Left cardiac atrium (tissue), 4 donors: ENCODE measurements around the gene NR6A1. TPM values are rescaled to one million over a fixed set of nuclear protein-coding genes. Genes with fewer than 3 reads are reported as not detected.

Experiments
- ATAC-seq, 2 donors: fragments of 200-7000 bp; cut with Tn5 transposase; one replicate each; pipeline ENCODE4 v1.9.1; 2020; ENCODE audit warnings: mild to moderate bottlenecking in 2 of 2, moderate library complexity in 2 of 2
- DNase-seq: peaks from one replicate; pipeline ENCODE4 v3.0.0-alpha.2; 2020
- intact Hi-C, 2 donors: fragments of 100-400 bp; cut with DNase I; formaldehyde crosslinking; loops; one replicate each; pipeline versions ENCODE4 v1.14.1 to v1.15.1; 2022 to 2023
- total RNA-seq, 2 donors: library from RNA; stranded (reverse); fragmentation: NEBNext Ultra II Directional; extraction: Animal tissue kit (Norgen Biotek cat#: 25700); gene quantifications; one replicate each; pipeline ENCODE4 v1.2.1, GENCODE V29; 2021
- donor health status: DM: no; HTN: yes; CAD: no.
- donor health status: DM: no; HTN: yes; CAD: no; lungs with severe emphysema.
- donor health status: DM: yes; HTN: yes; CAD: no.
- donor health status: Dilated cardiomyopathy.

Gene NR6A1
- total RNA-seq, 2 donors from 2014 or later: 1.2 to 1.3 TPM

- peak in 1 of 2 donors; percentile 44 for ATAC-seq
- DNase-seq: no peak
- intact Hi-C loops: no loop called here
Observed at GRCh38 chr9:124527781-124528180, 243.3 kb downstream of the NR6A1 start.

- intact Hi-C loops: no loop called here
- ATAC-seq (peak; percentile 81 to 86), DNase-seq (no peak)
Observed at GRCh38 chr9:124526174-124526573, 244.9 kb downstream of the NR6A1 start.

DNA sequence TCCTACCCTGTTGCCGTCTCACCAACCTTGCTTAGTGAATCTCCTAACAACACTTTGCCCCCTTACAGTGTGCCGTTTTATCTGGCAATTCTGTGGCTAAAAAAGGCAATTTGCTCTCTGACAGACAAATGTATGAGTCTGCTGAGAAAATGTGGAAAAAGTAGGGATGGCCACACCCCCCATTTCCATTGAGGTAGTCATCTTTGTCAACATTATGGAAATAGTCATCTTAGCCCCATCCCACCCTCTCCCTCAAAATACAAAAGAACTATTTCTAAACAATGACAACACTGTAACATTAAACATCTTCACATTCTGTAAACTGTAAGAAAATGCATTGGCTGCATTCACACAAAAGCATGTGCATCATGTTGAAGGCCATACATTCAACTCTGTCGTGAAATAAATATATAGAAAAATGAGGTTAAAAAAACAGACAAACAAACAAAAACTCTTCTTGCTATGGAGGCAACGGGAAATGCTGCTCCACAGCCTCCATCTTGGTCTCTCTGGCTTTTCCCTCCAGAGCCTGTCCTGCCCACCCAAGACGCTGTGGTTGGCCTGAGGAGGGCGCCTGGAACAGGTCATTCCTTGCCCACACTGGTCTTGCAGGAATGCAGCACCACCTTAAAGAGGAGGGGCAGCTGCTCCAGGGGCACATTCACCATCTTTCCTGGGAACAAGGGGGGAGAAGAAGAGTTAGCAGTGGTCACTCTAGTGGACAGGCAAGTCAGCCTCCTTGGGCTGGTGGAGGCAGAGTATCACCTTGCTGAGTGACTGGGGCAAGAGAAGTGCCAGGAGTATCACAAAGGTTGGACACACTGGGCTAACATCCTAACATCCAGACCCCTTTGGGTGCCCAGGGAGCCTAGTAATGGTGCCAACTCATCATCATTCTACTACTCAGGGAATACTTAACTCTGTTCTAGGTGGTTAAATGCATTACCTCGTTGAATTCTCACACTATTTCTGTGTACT, 248.7 kb downstream of the NR6A1 start:
- no peak for ATAC-seq
- DNase-seq: no peak
- intact Hi-C loops: no loop called here

DNA sequence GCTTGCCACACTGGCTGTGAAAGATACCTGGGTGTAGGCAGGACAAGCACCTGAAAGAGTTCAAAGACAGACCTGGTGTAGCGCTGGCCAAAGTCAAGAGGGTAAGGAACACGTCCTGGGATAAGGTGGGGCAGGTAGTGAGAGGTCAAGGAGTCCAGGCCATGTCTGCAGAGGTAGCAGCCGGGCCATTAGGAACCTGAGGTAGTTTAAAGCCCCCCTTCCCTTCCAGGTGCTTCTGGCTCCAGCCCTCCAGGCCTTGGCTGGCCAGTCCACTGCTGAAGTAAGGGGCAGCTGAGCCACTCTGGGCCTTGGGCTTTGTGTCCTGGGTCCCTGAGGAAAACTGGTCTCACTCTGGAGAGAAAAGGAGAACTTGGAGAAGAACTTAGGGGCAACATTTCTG, 250.0 kb downstream of the NR6A1 start:
- intact Hi-C loops: no loop called here
- DNase-seq: no peak
- ATAC-seq: no peak

DNA sequence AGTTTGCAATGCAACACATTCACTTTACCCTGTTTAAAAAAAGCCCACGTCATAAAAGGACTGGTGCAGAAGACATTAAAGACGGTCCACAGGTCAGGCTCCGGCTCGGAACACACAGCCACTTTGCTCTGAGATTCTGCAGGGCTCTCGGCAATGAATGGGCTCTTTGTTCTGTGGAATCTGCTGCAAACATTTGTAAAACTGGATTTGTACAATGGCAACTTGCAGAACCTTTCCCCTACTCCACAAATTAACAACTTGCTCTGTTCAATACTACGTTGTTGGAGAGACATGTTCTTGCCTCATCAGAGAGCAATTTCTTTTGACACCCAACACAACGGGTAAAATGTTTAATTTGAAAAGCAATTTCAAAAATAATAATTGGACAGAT, 250.9 kb downstream of the NR6A1 start:
- DNase-seq: no peak
- ATAC-seq: no peak
- intact Hi-C loops: no loop called here

DNA sequence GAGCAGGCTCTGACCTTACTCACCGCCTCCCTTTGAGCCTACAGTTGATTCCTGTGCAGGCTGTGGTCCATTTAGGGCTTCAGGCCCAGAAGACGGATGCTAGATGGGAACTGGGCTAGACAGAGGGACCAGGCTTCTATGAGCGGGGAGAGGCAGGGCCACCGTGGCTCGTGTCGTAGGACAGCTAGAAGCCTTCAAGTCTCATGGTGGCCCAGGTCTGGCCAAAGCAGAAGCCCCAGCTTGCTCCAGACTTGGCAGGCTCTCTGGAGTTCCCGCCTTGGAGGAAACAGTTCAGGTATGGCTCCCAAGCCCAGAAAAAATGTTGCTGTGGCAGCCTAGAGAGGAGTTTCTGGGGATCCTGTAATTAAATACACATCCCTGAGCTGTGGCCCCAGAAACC, 253.0 kb downstream of the NR6A1 start:
- ATAC-seq (no peak), DNase-seq (no peak)
- intact Hi-C loops: no loop called here

DNA sequence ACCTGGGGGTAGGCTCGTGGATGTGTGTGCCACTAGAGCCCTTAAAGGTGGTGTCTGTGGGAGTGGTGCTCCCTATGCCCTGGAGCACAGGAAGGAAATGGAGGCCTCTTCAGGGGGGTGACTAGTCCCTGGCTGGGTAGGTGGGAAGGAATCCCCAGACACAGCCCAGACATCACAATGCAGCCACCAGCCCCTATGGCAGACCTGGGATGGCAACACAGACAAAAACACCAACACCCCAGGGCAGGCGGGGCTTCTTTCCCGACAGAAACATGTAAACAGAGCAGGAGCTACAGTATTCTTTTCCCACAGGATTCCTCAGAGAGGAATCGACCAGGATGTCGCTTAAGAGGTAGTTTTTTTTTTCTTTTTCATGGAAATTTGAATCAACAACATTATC, 253.5 kb downstream of the NR6A1 start:
- DNase-seq: no peak
- no peak for ATAC-seq
- intact Hi-C loops: no loop called here

DNA sequence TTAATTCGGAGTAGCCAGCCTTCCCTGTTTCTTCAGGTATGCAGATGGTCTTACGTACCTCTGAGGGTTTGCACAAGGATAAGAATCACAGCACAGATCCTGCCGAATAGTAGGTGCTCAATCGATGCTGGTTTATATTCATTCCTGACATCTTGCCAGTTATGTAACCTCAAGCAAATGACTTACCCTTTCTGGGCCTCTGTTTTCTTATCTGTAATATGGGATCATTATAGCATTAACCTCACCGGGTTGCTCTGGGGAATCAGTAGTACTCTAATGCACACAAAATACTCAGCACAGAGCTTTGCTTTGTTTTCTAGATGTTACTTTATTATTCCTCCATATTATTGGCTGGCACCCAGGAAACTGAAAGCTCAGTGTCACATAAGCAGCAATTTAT, 256.2 kb downstream of the NR6A1 start:
- intact Hi-C loops: no loop called here
- ATAC-seq: no peak
- DNase-seq: no peak

GRCh38 chr9:124514125-124514524, 257.0 kb downstream of the NR6A1 start:
- DNase-seq (no peak), ATAC-seq (no peak)
- intact Hi-C loops: no loop called here

DNA sequence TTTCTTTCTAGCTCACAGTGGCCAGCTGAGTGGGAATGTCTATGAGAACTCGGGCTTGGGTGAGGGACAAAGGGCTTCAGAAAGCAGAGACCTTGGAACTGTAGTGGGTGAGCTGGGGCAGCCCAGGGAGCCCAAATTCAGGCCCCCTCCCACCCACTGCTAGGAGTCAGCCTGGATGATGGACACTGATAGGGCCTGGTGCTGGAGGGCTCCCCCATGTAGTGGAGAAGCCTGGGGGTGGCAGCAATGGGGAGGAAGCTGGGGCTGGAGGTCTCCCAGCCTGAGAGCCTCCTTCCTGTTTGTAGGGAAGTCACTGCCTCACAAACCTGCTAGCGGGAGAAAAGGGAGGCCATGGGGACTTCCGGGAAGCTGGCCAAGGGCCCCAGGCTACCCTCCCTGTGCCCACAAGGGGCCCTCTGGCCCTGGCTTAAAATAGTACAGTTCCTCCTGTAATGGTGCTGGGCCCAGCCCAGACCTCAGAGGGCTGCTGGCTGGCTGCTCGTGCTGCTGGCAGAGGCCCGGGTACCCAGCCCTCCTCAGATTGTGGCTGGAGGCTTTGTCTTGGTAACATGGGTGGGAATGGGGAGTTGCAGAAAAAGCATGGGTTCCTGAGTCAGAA, 257.6 kb downstream of the NR6A1 start:
- DNase-seq (no peak), ATAC-seq (peak; percentile 77 to 88)
- intact Hi-C loops: no loop called here

- intact Hi-C loops: no loop called here
- DNase-seq: no peak
- ATAC-seq: peak in 1 of 2 donors; percentile 8
Observed at GRCh38 chr9:124512806-124513204, 258.3 kb downstream of the NR6A1 start.

DNA sequence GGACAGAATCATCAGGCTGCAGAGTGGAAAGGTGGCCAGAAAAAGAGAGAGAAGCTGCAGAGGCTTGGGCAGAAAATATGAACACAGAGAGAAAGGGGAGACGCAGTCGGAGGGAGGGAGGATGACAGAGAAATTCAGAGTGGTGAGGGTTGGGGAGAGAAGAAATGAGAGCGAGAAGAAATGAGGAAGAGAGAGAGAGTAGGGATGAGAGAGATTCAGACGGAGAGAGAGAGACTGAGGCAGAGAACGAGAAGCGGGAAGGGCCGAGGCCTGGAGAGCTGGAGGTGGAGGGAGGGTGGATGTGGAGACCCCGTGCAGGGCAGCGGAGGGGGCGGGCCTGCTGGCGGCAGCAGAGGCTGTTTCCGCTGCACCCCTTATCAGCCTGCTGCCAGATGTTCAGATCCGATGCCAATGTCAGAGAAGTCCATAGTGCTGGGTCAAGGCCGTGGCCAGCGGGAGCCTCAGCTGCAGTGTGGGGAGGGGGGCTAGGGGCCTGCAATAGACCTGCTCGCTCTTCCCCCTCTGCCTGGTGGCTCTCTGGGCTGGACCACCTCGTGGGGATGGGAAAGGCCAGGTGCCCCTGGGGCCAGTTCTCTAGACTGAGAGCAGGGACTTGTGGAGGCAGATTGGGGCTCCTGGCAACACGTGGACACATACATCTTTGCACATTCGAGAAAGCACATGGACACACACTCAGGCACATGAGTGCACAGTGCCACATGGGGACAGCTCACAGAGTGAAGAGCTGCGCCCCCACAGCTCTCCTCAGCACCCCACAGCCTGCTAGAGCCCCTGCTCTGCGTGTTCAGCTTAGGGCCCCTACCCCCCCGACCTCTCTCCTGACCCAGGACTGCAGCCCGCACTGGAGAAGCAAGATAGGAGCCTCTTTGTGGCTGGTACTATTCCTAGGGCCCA, 259.0 kb downstream of the NR6A1 start:
- DNase-seq (no peak), ATAC-seq (peak; percentile 9 to 12)
- intact Hi-C loops: no loop called here

GRCh38 chr9:124511426-124511840, 259.7 kb downstream of the NR6A1 start:
- intact Hi-C loops: no loop called here
- no peak for DNase-seq
- ATAC-seq: no peak

- ATAC-seq: no peak
- no peak for DNase-seq
- intact Hi-C loops: no loop called here
Observed at GRCh38 chr9:124510650-124511425, 260.3 kb downstream of the NR6A1 start.

DNA sequence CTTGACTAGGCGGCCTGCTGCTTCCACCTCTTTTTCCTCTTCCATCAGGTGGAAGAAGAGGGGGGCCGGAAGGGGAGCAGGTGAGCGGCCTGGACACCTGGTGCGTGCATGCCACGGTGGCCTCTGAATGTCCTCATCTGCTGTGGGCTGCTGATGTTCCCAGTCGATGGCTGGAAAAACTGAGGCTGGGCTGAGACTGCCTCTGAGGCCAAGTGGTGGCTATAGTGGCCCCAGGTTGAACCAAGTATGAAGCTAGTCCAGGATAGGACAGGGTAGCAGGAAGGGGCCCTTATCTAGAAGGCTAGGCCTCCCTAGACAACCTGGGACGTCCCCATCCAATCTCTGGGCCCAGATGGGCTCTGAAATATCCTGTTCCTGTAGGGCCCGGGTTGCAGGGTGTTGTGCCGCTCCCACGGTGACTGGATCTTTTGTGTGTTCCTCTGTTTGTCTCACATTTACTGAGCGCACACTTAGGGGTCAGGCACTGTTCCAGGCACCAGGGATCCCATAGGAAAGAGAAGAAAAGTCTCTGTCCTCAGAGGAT, 263.2 kb downstream of the NR6A1 start:
- ATAC-seq (no peak), DNase-seq (no peak)
- intact Hi-C loops: no loop called here

GRCh38 chr9:124506931-124507879, 263.9 kb downstream of the NR6A1 start, which contains the start of gene NR5A1:
NR5A1 (minus strand) TSS chr9:124507399; CDS start chr9:124503395, 4,004 bp downstream.
- ATAC-seq (no peak), DNase-seq (no peak)
- intact Hi-C loops: no loop called here

DNA sequence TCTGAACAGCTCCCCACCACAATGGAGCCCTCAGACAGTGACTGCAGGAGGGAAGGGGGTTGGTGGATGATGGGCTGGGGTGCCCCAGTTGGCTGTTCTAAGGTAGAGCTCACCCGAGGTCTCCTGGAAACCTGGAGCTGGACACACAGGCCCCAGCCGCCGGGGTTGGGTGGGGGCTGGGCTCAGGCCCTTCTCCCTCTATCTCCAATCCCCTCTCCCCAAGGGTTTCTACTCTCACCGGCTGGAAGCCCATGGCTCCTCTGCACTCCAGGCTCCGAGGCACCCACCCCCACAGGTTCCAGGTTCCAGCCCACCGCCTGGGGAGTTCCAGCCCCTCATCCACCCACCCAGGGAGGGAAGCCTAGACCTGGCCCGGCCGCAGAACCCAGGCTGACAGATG, 264.7 kb downstream of the NR6A1 start:
- ATAC-seq: no peak
- intact Hi-C loops: no loop called here
- no peak for DNase-seq
